B cell (primary cell): ENCODE data around the gene ASIC4.
A peak's percentile ranks its signal among the peaks of the same experiment; 100 is the strongest.

ENCODE experiments used
- CTCF ChIP-seq: fragments of 200-600 bp; IDR thresholded peaks from one replicate; pipeline ENCODE4 v1.8.0; 2022; ENCODE audit warnings: antibody characterized with exemption, mild to moderate bottlenecking
- EZH2 ChIP-seq: IDR thresholded peaks from 2 replicates; pipeline ENCODE4 v1.6.1; 2012; ENCODE audit warnings: borderline replicate concordance, low read depth, mild to moderate bottlenecking, moderate library complexity, low read length; ENCODE audit not compliant: insufficient read depth, poor library complexity, severe bottlenecking

- TF ChIP-seq CTCF (peak; percentile 39), EZH2 (no peak)
Observed at GRCh38 chr2:219475697-219476651, 38.3 kb upstream of the ASIC4 start.
